Measurements from ENCODE around the gene CAMK4.
"Not testable (repeated sequence)": the region's sequence is repeated elsewhere in the genome, so short reads cannot be mapped to it uniquely, and the experiment has no call there.

Gene CAMK4

GRCh38 chr5:111386832-111387162 lies 162.6 kb downstream of the CAMK4 start:
- FAIRE-seq: no peak

DNA sequence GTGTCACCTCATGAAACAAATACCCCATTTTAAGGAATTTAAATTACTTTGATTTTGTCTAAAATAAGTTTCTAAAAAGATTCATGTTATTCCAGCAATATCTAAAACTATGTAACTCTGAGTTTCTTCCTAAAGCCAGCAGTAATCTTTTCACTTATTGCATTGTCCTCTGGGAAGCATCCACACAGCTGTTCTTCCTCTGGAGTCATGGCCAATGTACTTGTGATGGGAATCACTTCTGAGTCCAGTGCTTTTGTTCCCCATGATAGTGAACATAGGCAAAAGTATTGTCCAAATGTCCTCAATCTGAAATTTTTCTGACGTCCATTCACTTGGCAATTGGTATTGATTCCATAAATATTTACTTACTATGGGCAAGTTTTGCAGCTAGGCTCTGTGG lies 163.2 kb downstream of the CAMK4 start:
- no peak for FAIRE-seq

DNA sequence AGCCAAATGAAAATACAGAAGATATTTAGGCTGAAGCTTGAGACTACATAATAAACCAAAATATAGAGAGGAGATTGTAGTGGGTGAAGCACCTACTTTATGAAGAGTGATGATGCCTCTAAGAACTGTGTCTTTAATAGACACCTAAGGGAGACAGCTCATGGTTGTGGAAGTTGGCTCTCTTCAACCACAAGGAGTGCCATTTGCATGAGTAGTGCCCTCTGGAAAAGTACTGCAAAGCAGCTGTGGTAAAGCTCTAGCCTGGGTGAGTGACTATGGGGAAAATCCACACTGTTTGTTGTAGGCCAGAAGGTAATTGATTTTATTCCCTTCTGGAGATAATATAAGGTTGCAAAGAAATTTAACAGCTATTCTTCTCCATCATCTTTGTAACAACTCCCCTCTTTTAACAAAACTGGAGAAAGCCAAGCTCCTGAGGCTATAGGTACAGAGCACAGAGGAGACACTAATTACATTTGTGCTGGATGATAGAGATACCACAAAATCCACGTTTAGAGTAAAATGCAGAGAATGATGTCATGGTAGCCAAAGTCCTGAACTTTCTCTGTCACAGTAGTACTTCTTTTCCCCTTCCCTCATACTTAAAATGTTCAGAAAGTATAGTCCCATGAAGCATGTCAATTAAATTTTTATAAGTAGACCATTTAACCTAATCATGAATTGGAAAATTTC lies 165.4 kb downstream of the CAMK4 start:
- FAIRE-seq: no peak

DNA sequence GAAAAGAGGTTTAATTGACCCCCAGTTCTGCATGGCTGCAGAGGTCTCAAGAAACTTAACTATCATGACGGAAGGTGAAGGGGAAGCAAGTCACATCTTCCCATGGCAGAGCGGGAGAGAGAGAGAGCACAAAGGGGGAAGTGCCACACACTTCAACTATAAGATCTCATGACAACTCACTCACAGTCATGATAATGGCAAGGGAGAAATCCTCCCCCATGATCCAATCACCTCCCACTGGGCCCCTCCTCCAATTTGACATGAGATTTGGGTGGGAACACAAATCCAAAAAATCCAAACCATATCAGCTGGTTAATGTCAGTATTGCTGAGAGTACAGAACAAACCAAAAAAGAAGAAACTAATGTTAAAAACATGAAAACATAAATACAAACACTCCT lies 168.0 kb downstream of the CAMK4 start:
- FAIRE-seq: no peak

DNA sequence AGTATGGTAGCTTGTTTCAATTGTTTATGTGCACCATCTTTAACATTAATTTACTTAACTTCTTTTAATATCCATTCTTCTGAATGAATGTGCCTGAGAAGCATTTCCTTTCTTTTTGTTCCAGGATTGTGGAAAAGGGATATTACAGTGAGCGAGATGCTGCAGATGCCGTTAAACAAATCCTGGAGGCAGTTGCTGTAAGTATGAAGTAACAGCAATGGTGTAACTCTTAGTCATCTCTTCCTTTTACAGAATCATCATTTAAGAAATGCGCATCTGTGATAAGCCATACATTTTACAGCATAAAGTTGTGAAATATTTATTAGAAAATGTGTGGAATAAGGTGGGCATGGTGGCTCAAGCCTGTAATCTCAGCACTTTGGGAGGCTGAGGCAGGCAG lies 170.4 kb downstream of the CAMK4 start:
- FAIRE-seq: no peak

DNA sequence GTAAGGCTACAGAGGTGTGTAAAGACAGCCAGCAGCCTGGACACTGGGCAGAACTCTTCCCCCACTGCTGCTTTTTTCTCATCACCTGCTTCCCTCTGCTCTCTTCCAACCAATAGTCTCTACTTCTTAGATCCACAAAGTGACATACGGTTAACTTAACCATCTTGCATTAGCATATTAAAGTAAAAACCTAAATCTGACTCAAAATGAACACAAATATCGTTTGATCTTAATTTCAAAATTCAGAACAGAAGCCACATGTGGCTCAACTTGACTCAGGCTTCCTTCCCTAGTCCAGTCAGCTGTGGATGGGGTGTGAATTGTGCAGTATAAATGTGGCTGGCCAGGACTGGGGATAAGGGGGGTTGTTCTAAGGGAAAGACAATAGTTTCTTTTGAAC lies 173.8 kb downstream of the CAMK4 start:
- FAIRE-seq: no peak

DNA sequence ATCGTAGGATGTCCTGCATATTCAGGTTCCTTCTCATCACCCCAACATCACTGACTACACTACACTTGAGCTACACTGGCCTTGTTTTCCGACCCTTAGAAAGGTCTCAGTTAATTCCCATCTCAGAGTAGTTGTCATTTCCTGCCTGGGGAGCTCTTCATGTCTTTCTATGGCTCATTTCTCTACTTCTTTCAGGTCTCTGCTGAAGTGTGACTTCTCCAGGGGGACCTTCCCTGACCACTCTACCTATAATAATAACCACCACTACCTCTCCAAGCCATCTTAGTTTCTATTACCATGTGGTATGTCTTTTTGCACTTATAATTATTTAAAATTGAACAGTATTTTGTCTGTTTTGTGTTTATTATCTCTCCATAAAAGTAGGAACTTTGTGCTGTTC lies 174.9 kb downstream of the CAMK4 start:
- no peak for FAIRE-seq

DNA sequence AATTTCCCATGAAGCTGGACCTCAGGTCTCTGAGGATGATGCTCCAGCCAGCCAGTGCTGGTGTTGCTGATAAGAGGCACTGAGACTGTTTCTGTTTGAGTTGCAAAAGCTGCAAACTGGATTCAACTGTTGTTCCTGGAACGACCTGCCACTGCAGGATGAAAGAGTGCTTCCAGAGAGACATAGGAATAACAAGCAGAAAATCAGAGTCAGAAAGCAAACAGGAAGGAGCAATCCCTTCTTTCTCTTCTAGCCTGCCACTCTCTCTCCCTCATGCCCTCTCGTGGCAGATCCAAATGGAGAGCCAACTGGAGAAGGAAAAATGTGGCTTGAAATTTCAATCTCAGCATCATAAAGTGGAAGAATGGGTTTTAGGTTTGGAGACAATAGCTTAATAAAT lies 177.7 kb downstream of the CAMK4 start:
- FAIRE-seq: no peak

DNA sequence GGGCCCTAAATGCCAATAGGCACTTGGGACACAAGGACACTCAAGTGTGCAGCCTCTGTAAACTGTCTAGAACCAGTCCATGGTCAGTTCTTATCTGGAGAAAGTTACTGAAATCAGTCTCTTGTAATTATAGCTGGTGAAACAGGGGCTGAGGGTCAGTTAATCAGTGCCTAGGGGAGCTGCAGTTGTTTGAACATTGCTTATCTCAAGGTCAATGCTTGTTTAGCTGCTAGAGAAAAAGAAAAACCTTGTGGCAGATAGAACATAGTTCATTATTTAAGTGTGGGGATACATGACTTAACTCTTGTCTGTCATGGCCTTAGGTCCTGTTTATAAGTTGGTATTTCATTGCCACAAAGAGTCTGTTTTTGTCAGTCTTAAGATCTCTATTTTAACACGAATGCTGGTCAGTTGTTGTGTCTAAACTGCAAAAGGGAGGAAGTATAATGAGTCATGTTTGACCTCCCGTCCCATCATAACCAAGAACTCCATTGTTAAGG lies 180.1 kb downstream of the CAMK4 start:
- no peak for FAIRE-seq

- FAIRE-seq: no peak
Observed at GRCh38 chr5:111407562-111407961, 183.4 kb downstream of the CAMK4 start.

DNA sequence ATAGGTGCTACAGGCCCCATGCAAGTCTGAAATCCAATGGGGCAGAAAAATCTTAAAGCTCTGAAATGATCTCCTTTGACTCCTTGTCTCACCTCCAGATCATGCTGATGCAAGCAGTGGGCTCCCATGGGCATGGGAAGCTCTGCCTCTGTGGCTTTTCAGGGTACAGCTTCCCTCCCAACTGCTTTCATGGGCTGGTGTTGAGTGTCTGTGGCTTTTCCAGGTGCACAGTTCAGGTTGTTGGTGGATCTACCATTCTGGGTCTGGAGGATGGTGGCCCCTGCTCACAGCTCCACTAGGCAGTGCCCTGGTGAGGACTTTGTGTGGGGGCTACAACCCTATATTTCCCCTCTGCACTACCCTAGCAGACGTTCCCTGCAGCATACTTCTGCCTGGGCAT lies 184.6 kb downstream of the CAMK4 start:
- FAIRE-seq: no peak

DNA sequence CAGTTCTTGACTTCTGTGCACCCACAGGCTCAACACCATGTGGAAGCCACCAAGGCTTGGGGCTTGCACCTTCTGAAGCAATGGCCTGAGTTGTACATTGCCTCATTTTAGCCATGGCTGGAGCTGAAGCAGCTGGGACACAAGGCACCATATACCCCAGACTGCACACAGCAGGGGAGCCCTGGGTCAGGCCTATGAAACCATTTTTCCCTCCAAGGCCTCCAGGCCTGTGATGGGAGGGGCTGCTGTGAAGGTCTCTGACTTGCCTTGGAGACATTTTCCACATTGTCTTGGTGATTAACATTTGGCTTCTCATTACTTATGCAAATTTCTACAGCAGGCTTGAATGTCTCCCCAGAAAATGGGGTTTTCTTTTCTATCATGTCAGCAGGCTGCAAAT lies 185.1 kb downstream of the CAMK4 start:
- FAIRE-seq: not testable (repeated sequence)

GRCh38 chr5:111410067-111410466 lies 185.9 kb downstream of the CAMK4 start:
- not testable (repeated sequence) for FAIRE-seq

GRCh38 chr5:111411301-111411700 lies 187.1 kb downstream of the CAMK4 start:
- no peak for FAIRE-seq

GRCh38 chr5:111412593-111412992 lies 188.4 kb downstream of the CAMK4 start:
- no peak for FAIRE-seq

GRCh38 chr5:111415053-111415452 lies 190.9 kb downstream of the CAMK4 start:
- no peak for FAIRE-seq

GRCh38 chr5:111422245-111422644 lies 198.1 kb downstream of the CAMK4 start:
- FAIRE-seq: no peak

DNA sequence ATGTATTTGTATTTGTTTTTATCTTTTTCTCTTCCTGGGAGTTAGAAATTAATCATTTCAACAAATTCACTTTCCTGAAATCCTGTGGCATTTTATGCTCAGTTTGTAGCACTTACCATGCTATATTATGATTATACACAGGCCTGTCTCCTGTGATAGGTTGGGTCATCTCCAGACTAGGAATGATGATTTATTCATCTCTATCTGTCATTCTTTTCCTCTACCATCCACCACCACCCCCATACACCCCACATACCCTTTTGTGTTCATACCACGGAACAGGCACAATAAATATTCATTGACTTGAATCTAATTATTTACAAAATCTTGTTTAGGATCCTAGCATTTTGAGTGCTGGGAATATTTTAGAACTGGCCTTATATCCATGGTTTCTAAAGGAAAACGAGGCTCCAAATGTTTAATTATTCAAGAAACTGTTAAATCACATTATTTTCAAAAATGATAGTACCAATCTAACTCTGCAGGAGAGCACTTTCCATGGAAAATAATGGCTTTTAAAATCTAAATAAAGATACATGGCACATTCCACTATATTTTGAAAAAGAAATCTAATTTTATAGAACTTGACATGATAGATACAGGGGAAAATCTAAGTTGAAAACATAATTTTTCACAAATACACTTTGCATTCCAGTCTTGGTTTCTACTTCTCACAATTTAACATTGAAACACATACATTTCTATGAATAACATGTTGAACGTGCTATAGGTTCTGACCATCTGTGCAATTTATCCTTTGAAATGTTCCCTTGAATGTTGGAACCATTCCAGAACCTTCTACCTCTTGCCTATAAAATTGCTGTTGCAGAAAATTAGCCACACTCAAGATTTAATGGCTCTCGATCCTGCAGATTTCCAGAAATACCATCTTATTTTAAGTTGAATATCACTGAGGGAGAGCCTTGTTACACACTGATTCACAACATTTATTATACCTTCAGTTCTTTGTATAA lies 198.8 kb downstream of the CAMK4 start:
- no peak for FAIRE-seq

GRCh38 chr5:111425205-111425604 lies 201.0 kb downstream of the CAMK4 start:
- no peak for FAIRE-seq

DNA sequence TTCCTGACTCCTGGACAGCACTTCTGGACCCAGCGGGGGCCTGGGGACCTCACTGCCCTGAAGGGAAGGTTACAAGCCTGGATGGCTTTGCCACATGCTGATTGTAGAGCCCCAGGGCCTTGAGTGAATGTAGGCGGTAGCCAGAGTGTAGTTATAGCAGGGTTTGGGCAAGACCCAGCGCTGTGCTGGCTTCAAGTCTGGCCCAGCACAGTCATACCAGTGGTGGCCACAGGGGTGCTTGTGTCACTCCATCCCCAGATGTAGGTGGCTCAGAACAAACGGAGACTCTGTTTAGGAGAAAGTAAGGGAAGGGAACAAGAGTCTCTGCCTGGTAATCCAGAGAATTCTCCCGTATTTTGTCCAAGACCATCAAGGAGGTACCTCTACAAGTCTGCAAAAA lies 203.6 kb downstream of the CAMK4 start:
- FAIRE-seq: no peak

DNA sequence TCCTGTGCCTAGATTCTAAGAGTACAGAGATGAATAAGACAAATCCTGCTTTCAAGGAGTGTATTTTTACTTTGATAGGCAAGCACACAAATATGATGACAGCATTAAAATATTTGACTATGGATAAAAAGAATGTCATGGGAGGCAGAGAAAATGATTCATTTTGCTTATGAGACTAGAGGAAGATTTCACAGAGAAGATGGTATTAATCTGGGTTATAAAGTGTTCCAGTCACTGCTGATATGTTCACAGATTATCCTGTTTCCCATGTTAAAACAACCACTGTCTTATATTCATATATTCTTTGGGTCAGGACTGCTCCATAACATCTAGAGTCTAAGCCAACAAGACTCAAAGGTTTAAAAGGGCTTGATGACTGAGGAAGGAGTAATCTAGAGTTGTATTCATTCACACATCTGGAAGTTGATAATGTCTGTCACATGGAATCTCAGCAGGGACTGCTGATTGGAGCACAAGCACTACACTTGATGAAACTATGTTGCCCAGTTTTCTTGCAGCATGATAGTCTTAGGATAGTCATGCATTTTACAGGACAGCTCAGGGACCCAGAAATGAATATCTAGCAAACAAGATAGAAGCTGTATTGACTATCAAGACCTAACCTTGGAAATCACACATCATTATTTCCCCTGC lies 208.8 kb downstream of the CAMK4 start:
- FAIRE-seq: no peak

DNA sequence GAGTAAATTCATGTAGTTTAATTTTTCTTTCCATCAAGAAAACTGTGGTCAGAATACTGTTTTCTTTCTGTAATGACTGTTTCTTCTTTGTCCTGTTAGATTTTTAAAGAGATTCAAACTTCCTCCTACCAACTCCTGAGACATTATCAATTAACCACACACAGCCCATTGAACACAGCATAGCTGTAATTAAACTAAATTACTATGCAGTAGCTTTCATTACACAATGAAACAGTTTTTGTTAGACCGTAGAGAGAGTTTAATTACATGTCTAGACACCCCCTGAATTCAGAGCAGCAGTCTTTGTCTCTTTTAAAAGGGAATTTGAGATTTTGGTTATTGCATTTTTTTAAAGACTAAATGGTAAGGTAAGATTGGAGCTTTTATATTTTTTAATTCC lies 210.6 kb downstream of the CAMK4 start:
- FAIRE-seq: no peak

DNA sequence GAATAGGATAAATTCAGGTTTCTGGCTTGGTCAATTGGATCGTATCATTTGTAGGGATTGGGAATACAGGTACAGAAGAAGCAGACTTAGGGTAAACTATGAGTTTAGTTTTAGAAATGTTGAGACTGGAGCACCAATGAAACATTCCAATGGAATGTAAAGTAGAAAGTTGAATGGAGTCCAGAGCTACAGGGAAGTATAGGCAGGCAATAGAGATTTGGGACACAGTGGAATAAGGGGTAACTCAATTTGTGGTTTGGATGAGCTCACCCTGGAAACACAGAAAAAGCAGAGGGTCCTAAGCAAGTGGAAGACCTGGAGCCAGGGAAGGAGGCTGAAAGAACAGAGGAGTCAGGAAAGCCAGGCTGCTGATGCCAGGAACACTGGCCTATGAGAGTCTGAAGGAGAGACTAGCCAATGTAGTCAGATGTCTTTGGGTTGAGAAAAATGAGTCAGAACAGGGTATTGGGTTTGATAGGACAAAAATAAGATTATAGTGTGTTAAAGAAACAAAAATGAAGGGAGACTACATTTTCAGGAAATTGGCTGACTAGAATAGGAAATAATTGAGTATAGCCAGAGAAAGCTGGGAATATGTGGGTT lies 215.4 kb downstream of the CAMK4 start:
- FAIRE-seq: no peak

All from G401.6 (cell line).